HepG2 (cell line): ENCODE results near the gene SEC61G. TPM values are rescaled to one million over a fixed set of nuclear protein-coding genes. Genes with fewer than 3 reads are reported as not detected.

ENCODE experiments used
- FOSL2 ChIP-seq: sonication (generic); formaldehyde crosslinking; IDR thresholded peaks from 2 replicates; pipeline ENCODE4 v1.4.0; 2020; ENCODE audit warnings: missing genetic modification reagents
- IKZF5 ChIP-seq: IDR thresholded peaks from 2 replicates; pipeline ENCODE4 v1.6.1; 2018; ENCODE audit warnings: missing genetic modification reagents, mild to moderate bottlenecking, missing compliant biosample characterization
- KDM1A ChIP-seq: IDR thresholded peaks from 2 replicates; pipeline ENCODE4 v1.6.1; 2016; ENCODE audit warnings: missing compliant biosample characterization
- RFXAP ChIP-seq: sonication (generic); formaldehyde crosslinking; IDR thresholded peaks from 2 replicates; pipeline ENCODE4 v1.4.0; 2020; ENCODE audit warnings: missing genetic modification reagents, borderline replicate concordance
- SP5 ChIP-seq: IDR thresholded peaks from 2 replicates; pipeline ENCODE4 v1.6.1; 2016; ENCODE audit warnings: low read depth, borderline replicate concordance
- TIGD3 ChIP-seq: sonication (generic); formaldehyde crosslinking; IDR thresholded peaks from 2 replicates; pipeline ENCODE4 v1.5.1; 2020; ENCODE audit warnings: mild to moderate bottlenecking, missing genetic modification reagents, borderline replicate concordance
- TSC22D2 ChIP-seq: sonication (generic); formaldehyde crosslinking; IDR thresholded peaks from 2 replicates; pipeline ENCODE4 v1.5.1; 2020; ENCODE audit warnings: missing genetic modification reagents, mild to moderate bottlenecking, borderline replicate concordance
- ZBTB14 ChIP-seq: sonication (generic); formaldehyde crosslinking; IDR thresholded peaks from 2 replicates; pipeline ENCODE4 v1.4.0; 2020; ENCODE audit warnings: missing genetic modification reagents
- ZFAT ChIP-seq: sonication (generic); formaldehyde crosslinking; conservative IDR thresholded peaks from 2 replicates; pipeline ENCODE4 v1.8.1; 2023; ENCODE audit warnings: missing genetic modification reagents, inconsistent platforms
- ZHX1 ChIP-seq: sonication (generic); formaldehyde crosslinking; IDR thresholded peaks from 2 replicates; pipeline ENCODE4 v1.8.1; 2022; ENCODE audit warnings: low read depth, mild to moderate bottlenecking, missing genetic modification reagents
- ZMYM2 ChIP-seq: sonication (generic); formaldehyde crosslinking; IDR thresholded peaks from 2 replicates; pipeline ENCODE4 v1.8.0; 2022; ENCODE audit warnings: mild to moderate bottlenecking, missing genetic modification reagents
- ZNF251 ChIP-seq: sonication (generic); formaldehyde crosslinking; IDR thresholded peaks from 2 replicates; pipeline ENCODE4 v1.9.0; 2021; ENCODE audit warnings: mild to moderate bottlenecking, missing genetic modification reagents
- ZNF253 ChIP-seq: sonication (generic); formaldehyde crosslinking; IDR thresholded peaks from 2 replicates; pipeline ENCODE4 v1.8.0; 2022; ENCODE audit warnings: mild to moderate bottlenecking, missing genetic modification reagents, borderline replicate concordance
- ZNF460 ChIP-seq: sonication (generic); formaldehyde crosslinking; IDR thresholded peaks from 2 replicates; pipeline ENCODE4 v1.5.1; 2020; ENCODE audit warnings: missing genetic modification reagents, mild to moderate bottlenecking, borderline replicate concordance
- ZNF513 ChIP-seq: sonication (generic); formaldehyde crosslinking; conservative IDR thresholded peaks from 2 replicates; pipeline ENCODE4 v1.5.0; 2020; ENCODE audit warnings: missing genetic modification reagents
- ZNF614 ChIP-seq: IDR thresholded peaks from 2 replicates; pipeline ENCODE4 v1.6.1; 2018; ENCODE audit warnings: missing biosample characterization, missing genetic modification reagents, inconsistent platforms, borderline replicate concordance
- ZNF792 ChIP-seq: IDR thresholded peaks from 2 replicates; pipeline ENCODE4 v1.6.1; 2016
- ZSCAN31 ChIP-seq: sonication (generic); formaldehyde crosslinking; IDR thresholded peaks from 2 replicates; pipeline ENCODE4 v1.5.0; 2020; ENCODE audit warnings: low read depth, mild to moderate bottlenecking, missing genetic modification reagents
- polyA plus RNA-seq, 8 experiments: library from polyadenylated mRNA; depleted of rRNA in 3 of 8; stranded (reverse) in 7 of 8; unstranded in 1 of 8; fragments of >200 nt; fragmentation: Illumina TruSeq in 4 of 8; extraction: Trizol in 4 of 8; gene quantifications; 2 replicates each; pipeline versions ENCODE4 v1.2.1 to v1.2.3, GENCODE V29; 2011 to 2016; ENCODE audit warnings: low read depth in 4 of 8, missing spikeins in 1 of 8, mixed read lengths in 1 of 8; ENCODE audit not compliant: insufficient read depth in 1 of 8
- total RNA-seq, 5 experiments: library from RNA; depleted of rRNA; stranded (reverse); fragments of >200 nt; fragmentation: Illumina TruSeq; extraction: Trizol; gene quantifications; 2 replicates each; pipeline ENCODE4 v1.2.3, GENCODE V29; 2016; ENCODE audit warnings: low read depth in 1 of 5

The SEC61G gene
- total and polyA plus RNA-seq, 2 of the 13 experiments (the other 11 are each of a cell fraction or from before 2014, with no cell fraction given): 126 to 328 TPM

DNA sequence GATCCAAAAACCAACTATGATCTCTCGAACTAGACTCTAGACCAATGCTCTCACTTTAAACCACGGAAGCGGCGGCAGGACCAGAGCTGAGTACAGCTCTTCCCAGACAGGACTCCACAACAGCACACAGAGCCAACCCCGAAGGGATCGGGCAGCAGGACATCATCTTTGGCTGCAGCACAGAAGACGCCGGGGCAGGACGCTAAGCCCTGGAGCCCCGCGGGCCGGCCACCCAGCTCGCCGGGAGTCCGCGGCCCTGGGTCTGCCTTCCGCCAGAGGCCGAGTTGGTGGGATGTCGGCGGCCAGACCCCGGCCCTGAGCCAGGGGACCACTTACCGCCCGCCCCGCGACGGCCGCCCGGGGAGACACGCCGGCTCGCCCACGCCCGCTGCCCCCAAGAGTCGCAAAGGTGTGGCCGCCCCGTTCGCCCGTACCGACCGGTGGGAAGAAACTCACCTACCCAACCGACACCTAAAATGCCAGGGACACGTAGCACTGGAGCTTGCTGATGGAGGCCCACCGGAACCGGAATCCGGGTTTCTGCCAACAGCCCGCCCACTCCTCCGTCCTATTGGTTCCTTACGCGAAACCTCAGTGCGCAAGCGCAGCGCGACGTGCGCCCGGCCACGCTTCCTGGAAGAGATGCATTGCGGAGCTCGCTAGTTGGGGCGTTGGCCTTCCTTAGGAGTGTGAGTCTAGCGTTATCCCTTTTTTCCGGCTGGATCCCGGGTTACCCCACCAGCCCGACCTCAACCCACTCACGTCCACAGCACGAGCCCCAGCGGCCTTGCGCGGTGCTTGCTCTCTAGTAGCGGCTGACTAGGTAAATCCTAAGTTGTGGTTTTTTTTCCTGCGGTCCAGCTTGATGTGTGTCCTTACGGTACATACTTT lies at the start of gene SEC61G (continued):
- TF ChIP-seq ZNF614 (CRISPR knock-in tag) (no peak; the same call in 1 of the 2 replicates), ZFAT (CRISPR knock-in tag) (no peak), KDM1A (CRISPR knock-in tag) (no peak), ZHX1 (CRISPR knock-in tag) (peak; percentile 47; the same call in 1 of the 2 replicates), ZNF253 (CRISPR knock-in tag) (no peak), FOSL2 (CRISPR knock-in tag) (no peak; the same call in 1 of the 2 replicates), TIGD3 (CRISPR knock-in tag) (no peak; the same call in none of the 2 replicates), SP5 (no peak), TSC22D2 (CRISPR knock-in tag) (peak; percentile 62; the same call in 1 of the 2 replicates), ZMYM2 (CRISPR knock-in tag) (no peak), ZSCAN31 (CRISPR knock-in tag) (no peak; the same call in 1 of the 2 replicates), IKZF5 (CRISPR knock-in tag) (peak; percentile 21; the same call in 1 of the 2 replicates), RFXAP (peak; percentile 70; the same call in 1 of the 2 replicates), ZNF251 (CRISPR knock-in tag) (0 out of 2 replicates have a peak, but pooled peaks have one; percentile 23), ZBTB14 (CRISPR knock-in tag) (no peak), ZNF460 (CRISPR knock-in tag) (no peak), ZNF792 (CRISPR knock-in tag) (no peak), ZNF513 (CRISPR knock-in tag) (no peak)
